BE2C (cell line): ENCODE measurements around the gene C2orf69.
A peak's percentile ranks its signal among the peaks of the same experiment; 100 is the strongest.

Experiments used
- DNase-seq: peaks from one replicate; pipeline ENCODE4 v3.0.0-alpha.2; 2020
- H3K27me3 ChIP-seq: fragments of 250-450 bp; sonication (Bioruptor Pico); 2 replicates; pipeline ENCODE4 v1.5.1; 2020; ENCODE audit warnings: mild to moderate bottlenecking
- H3K36me3 ChIP-seq: fragments of 250-450 bp; sonication (Bioruptor Pico); 2 replicates; pipeline ENCODE4 v1.5.1; 2020; ENCODE audit warnings: mild to moderate bottlenecking
- H3K4me1 ChIP-seq: fragments of 250-450 bp; sonication (Bioruptor Pico); 2 replicates; pipeline ENCODE4 v1.5.1; 2020
- H3K4me3 ChIP-seq: 2 replicates; pipeline ENCODE4 v1.5.1; 2011; ENCODE audit warnings: low read depth, low read length
- H3K9me3 ChIP-seq: fragments of 250-450 bp; sonication (Bioruptor Pico); 2 replicates; pipeline ENCODE4 v1.5.1; 2020
- CTCF ChIP-seq: IDR thresholded peaks from 2 replicates; pipeline ENCODE4 v1.5.1; 2012; ENCODE audit warnings: mild to moderate bottlenecking, low read depth, low read length

The C2orf69 gene

GRCh38 chr2:199895406-199895805 lies 15.7 kb upstream of the C2orf69 start:
- H3K9me3 ChIP-seq = no peaks in the 10 kb centered on the region
- H3K4me1 ChIP-seq = no peaks in the 10 kb centered on the region
- no peak overlapping the region for H3K4me3 ChIP-seq
- H3K36me3 ChIP-seq = no peaks in the 10 kb centered on the region
- TF ChIP-seq CTCF = no peak
- DNase-seq = no peak
- H3K27me3 ChIP-seq = no peaks in the 10 kb centered on the region

GRCh38 chr2:199896617-199897016 lies 14.5 kb upstream of the C2orf69 start:
- Histone ChIP-seq H3K36me3 (no peaks in the 10 kb centered on the region), H3K27me3 (no peaks in the 10 kb centered on the region), H3K4me3 (no peak overlapping the region), H3K4me1 (no peaks in the 10 kb centered on the region), H3K9me3 (no peaks in the 10 kb centered on the region)
- no peak for DNase-seq
- no peak for TF ChIP-seq CTCF

- Histone ChIP-seq H3K9me3 (no peaks in the 10 kb centered on the region), H3K4me1 (no peaks in the 10 kb centered on the region), H3K36me3 (no peaks in the 10 kb centered on the region), H3K27me3 (no peaks in the 10 kb centered on the region), H3K4me3 (no peak overlapping the region)
- no peak for TF ChIP-seq CTCF
- no peak for DNase-seq
These were observed 9.2 kb upstream of the C2orf69 start for GRCh38 chr2:199901942-199902341.

GRCh38 chr2:199902486-199903110 lies 8.5 kb upstream of the C2orf69 start:
- H3K4me3 ChIP-seq = no peak overlapping the region
- no peak for TF ChIP-seq CTCF
- DNase-seq = no peak
- H3K27me3 ChIP-seq = no peaks in the 10 kb centered on the region
- H3K9me3 ChIP-seq = no peaks in the 10 kb centered on the region
- no peaks in the 10 kb centered on the region for H3K36me3 ChIP-seq
- no peaks in the 10 kb centered on the region for H3K4me1 ChIP-seq

- DNase-seq = peak; percentile 15
- TF ChIP-seq CTCF = no peak
These were observed 8.0 kb upstream of the C2orf69 start for GRCh38 chr2:199903111-199903510.

GRCh38 chr2:199907008-199907714 lies 3.9 kb upstream of the C2orf69 start:
- no peaks in the 10 kb centered on the region for H3K9me3 ChIP-seq
- H3K4me3 ChIP-seq = no peak overlapping the region
- no peaks in the 10 kb centered on the region for H3K36me3 ChIP-seq
- H3K4me1 ChIP-seq = no peaks in the 10 kb centered on the region
- no peaks in the 10 kb centered on the region for H3K27me3 ChIP-seq
- no peak for TF ChIP-seq CTCF
- no peak for DNase-seq

More at GRCh38 chr2:199903111-199903510, 8.0 kb upstream of the C2orf69 start:
- no peaks in the 10 kb centered on the region for H3K4me1 ChIP-seq
- no peaks in the 10 kb centered on the region for H3K36me3 ChIP-seq
- H3K4me3 ChIP-seq = no peak overlapping the region
- H3K27me3 ChIP-seq = no peaks in the 10 kb centered on the region
- H3K9me3 ChIP-seq = no peaks in the 10 kb centered on the region
